ENCODE data around the gene LMBRD1.

Gene LMBRD1

DNA sequence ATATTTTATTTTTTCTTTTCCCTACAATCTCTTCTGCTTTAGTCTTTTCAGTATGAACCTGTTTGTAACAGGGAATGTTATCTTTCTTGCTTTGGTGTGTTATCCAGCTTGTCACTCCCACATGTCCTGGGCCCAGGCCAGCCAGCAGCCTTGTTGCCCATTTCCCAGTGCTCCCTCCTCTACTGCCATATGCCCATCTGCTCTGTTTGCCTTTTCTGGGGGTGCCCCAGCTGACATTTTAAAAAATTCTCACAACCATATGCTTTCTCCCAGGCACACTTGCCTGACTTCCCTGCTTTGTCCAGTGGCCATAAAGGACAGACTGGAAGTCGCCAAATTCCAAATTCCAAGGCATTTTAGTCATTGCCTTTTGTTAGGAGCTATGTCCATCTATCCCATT lies 23.6 kb upstream of the LMBRD1 start:
- no peak overlapping the region for H3K4me2 ChIP-seq
- no peaks in the 10 kb centered on the region for H3K4me1 ChIP-seq (ENCODE audit: low read depth, poor library complexity, severe bottlenecking)
- TF ChIP-seq, protein P1, sequence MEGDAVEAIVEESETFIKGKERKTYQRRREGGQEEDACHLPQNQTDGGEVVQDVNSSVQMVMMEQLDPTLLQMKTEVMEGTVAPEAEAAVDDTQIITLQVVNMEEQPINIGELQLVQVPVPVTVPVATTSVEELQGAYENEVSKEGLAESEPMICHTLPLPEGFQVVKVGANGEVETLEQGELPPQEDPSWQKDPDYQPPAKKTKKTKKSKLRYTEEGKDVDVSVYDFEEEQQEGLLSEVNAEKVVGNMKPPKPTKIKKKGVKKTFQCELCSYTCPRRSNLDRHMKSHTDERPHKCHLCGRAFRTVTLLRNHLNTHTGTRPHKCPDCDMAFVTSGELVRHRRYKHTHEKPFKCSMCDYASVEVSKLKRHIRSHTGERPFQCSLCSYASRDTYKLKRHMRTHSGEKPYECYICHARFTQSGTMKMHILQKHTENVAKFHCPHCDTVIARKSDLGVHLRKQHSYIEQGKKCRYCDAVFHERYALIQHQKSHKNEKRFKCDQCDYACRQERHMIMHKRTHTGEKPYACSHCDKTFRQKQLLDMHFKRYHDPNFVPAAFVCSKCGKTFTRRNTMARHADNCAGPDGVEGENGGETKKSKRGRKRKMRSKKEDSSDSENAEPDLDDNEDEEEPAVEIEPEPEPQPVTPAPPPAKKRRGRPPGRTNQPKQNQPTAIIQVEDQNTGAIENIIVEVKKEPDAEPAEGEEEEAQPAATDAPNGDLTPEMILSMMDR (conservative IDR thresholded peaks at IDR 0.05; ENCODE audit: low read depth, low read length): no peak
- no peaks in the 10 kb centered on the region for H3K27me3 ChIP-seq (ENCODE audit: insufficient read depth, low read depth)
- no peak overlapping the region for H2AFZ ChIP-seq (ENCODE audit: low read depth)
- H3K36me3 ChIP-seq (ENCODE audit: insufficient read depth): no peaks in the 10 kb centered on the region
- no peaks in the 10 kb centered on the region for H4K20me1 ChIP-seq (ENCODE audit: insufficient read depth)
- no peak overlapping the region for H3K27ac ChIP-seq
- H3K9ac ChIP-seq: no peak overlapping the region
- H3K4me3 ChIP-seq (IDR thresholded peaks at IDR 0.05; ENCODE audit: insufficient read depth, low read depth, low read length): no peak overlapping the region
- no peaks in the 10 kb centered on the region for H3K79me2 ChIP-seq (ENCODE audit: insufficient read depth, low read depth)

DNA sequence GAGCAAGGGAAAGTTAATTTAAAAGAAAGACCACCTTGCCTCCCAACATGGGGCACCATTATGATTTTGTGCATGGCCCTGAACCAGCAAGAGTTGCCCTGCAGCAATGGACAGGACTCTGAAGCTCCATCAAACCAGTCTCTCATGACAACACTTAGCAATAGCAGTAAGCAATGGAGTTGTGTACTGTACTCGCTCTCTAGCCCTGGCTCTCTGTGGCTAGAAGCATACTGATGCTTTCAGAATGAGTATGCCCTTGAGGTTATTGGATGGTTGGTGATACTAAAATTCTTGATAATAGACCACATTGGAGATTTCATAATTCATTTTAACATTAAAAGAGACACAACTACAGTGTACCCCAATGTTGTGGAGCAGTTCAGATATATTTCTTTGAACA lies 23.2 kb upstream of the LMBRD1 start:
- Histone ChIP-seq H3K79me2 (ENCODE audit: insufficient read depth, low read depth) (no peaks in the 10 kb centered on the region), H3K36me3 (ENCODE audit: insufficient read depth) (no peaks in the 10 kb centered on the region), H3K9ac (no peak overlapping the region), H3K4me3 (IDR thresholded peaks at IDR 0.05; ENCODE audit: insufficient read depth, low read depth, low read length) (no peak overlapping the region), H3K4me2 (no peak overlapping the region), H3K27me3 (ENCODE audit: insufficient read depth, low read depth) (no peaks in the 10 kb centered on the region), H4K20me1 (ENCODE audit: insufficient read depth) (no peaks in the 10 kb centered on the region), H3K27ac (no peak overlapping the region), H2AFZ (ENCODE audit: low read depth) (no peak overlapping the region), H3K4me1 (ENCODE audit: low read depth, poor library complexity, severe bottlenecking) (no peaks in the 10 kb centered on the region)
- TF ChIP-seq, protein P1 (conservative IDR thresholded peaks at IDR 0.05; ENCODE audit: low read depth, low read length): no peak

DNA sequence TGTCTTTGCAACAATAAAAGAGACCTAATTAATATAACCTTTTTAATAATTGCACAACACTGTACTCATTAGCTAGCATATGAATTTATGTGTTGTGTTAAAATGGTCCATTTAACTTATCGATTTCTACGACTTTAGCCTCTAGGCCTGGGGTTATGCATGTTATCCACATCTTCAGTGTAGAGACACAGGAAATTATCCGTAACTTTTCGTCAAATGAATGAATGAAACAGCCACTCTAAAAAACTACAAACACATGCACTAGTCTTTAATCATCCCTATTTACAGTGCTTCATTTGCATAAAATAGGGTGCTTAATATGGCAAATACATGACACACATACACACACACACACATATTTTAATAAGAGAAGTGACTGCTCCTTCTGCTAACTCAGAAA lies 22.3 kb upstream of the LMBRD1 start:
- no peaks in the 10 kb centered on the region for H3K79me2 ChIP-seq (ENCODE audit: insufficient read depth, low read depth)

DNA sequence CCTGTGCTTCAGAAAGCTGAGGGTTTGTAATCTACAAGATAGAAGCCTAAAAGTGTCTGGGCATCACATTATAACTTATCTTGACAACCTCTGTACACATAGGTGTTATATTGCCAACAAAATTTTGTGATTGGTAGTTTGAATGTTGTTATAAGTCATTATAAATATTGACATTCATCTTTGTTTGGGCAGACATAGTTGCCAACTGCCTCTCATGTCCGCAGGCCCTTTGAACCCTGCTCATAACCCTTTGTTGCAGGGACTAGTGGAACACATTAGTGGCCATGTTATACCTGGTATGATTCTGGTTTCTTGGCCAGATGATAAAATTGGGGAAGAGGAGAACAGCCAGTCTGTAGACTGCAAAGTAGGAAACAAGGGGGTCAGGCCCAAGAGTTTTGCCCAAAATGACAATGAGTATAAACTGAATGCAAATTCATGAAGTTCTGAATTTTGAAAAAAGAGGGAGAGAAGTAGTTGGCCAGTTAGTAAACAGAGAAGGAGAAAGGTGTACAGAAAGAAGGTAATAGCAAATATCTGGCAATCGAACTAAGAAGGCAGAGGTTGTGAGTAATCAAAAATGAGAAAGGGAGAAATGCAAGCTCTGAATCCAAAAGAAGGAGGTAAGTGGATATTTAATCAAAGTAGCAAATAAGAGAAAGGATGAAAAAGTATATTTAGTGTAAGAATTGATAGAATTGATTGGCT lies 21.6 kb upstream of the LMBRD1 start:
- peaks cover 4% of the 10 kb centered on the region for H3K4me1 ChIP-seq (ENCODE audit: low read depth, poor library complexity, severe bottlenecking)
- no peak overlapping the region for H3K27ac ChIP-seq
- H3K27me3 ChIP-seq (ENCODE audit: insufficient read depth, low read depth): no peaks in the 10 kb centered on the region
- H3K79me2 ChIP-seq (ENCODE audit: insufficient read depth, low read depth): no peaks in the 10 kb centered on the region
- no peaks in the 10 kb centered on the region for H3K36me3 ChIP-seq (ENCODE audit: insufficient read depth)
- H3K9ac ChIP-seq: no peak overlapping the region
- no peak overlapping the region for H3K4me3 ChIP-seq (IDR thresholded peaks at IDR 0.05; ENCODE audit: insufficient read depth, low read depth, low read length)
- no peaks in the 10 kb centered on the region for H4K20me1 ChIP-seq (ENCODE audit: insufficient read depth)
- no peak overlapping the region for H3K4me2 ChIP-seq
- H2AFZ ChIP-seq (ENCODE audit: low read depth): no peak overlapping the region
- TF ChIP-seq, protein P1 (conservative IDR thresholded peaks at IDR 0.05; ENCODE audit: low read depth, low read length): no peak

More for the DNA sequence above, 22.3 kb upstream of the LMBRD1 start:
- Histone ChIP-seq H3K36me3 (ENCODE audit: insufficient read depth) (no peaks in the 10 kb centered on the region), H3K4me2 (no peak overlapping the region), H4K20me1 (ENCODE audit: insufficient read depth) (no peaks in the 10 kb centered on the region), H3K4me1 (ENCODE audit: low read depth, poor library complexity, severe bottlenecking) (no peaks in the 10 kb centered on the region), H3K27ac (no peak overlapping the region), H3K9ac (no peak overlapping the region), H3K4me3 (IDR thresholded peaks at IDR 0.05; ENCODE audit: insufficient read depth, low read depth, low read length) (no peak overlapping the region), H3K27me3 (ENCODE audit: insufficient read depth, low read depth) (no peaks in the 10 kb centered on the region), H2AFZ (ENCODE audit: low read depth) (no peak overlapping the region)
- TF ChIP-seq, protein P1 (conservative IDR thresholded peaks at IDR 0.05; ENCODE audit: low read depth, low read length): no peak
